Left ventricle myocardium inferior (tissue), 1 donor: ENCODE data around the gene MARK2. TPM values are rescaled to one million over a fixed set of nuclear protein-coding genes. Genes with fewer than 3 reads are reported as not detected.

Experiments
- DNase-seq: peaks from one replicate; pipeline ENCODE4 v3.0.0-alpha.2; 2020
- H3K27ac ChIP-seq: fragments of 200-600 bp; replicated peaks from 2 replicates; pipeline ENCODE4 v1.8.0; 2021
- H3K27me3 ChIP-seq: fragments of 200-600 bp; 2 replicates; pipeline ENCODE4 v1.8.0; 2021; ENCODE audit warnings: low read depth
- H3K36me3 ChIP-seq: fragments of 200-600 bp; 2 replicates; pipeline ENCODE4 v1.8.0; 2021
- H3K4me1 ChIP-seq: fragments of 200-600 bp; 2 replicates; pipeline ENCODE4 v1.8.0; 2021
- H3K4me3 ChIP-seq: fragments of 200-600 bp; 2 replicates; pipeline ENCODE4 v1.8.0; 2021; ENCODE audit warnings: mild to moderate bottlenecking, moderate library complexity
- H3K9me3 ChIP-seq: fragments of 200-600 bp; replicated peaks from 2 replicates; pipeline ENCODE4 v1.8.0; 2021
- CTCF ChIP-seq: fragments of 200-600 bp; IDR thresholded peaks from 2 replicates; pipeline ENCODE4 v1.8.0; 2021; ENCODE audit warnings: antibody characterized with exemption, mild to moderate bottlenecking, borderline replicate concordance
- intact Hi-C: fragments of 100-400 bp; cut with micrococcal nuclease; formaldehyde crosslinking; loops from one replicate; pipeline ENCODE4 v1.11.0; 2022
- total RNA-seq: library from RNA; stranded (reverse); fragmentation: NEBNext Ultra II Directional; extraction: Animal tissue kit (Norgen Biotek cat#: 25700); gene quantifications from one replicate; pipeline ENCODE4 v1.2.1, GENCODE V29; 2021
- donor health status: DM: no; HTN: yes; CAD: no; lungs with severe emphysema.

MARK2 gene
- total RNA-seq, 1 donor from 2014 or later, result 36.6 TPM

GRCh38 chr11:63916837-63917691, 78.2 kb downstream of the MARK2 start, which contains the start of gene RCOR2:
Gene RCOR2, minus strand, starts transcription at chr11:63917164. Its CDS starts 708 bp downstream, at chr11:63916456.
- TF ChIP-seq CTCF, result no peak
- intact Hi-C loops, result no loop called here
- H3K36me3 ChIP-seq, result no peaks in the 10 kb centered on the region
- H3K27me3 ChIP-seq, result no peaks in the 10 kb centered on the region
- peak; percentile 87 for DNase-seq
- peaks cover 2% of the 10 kb centered on the region for H3K9me3 ChIP-seq
- peak within 1 kb of the TSS; percentile 99 for H3K27ac ChIP-seq
- peaks cover 60% of the 10 kb centered on the region for H3K4me1 ChIP-seq
- H3K4me3 ChIP-seq, result peak within 1 kb of the TSS; percentile 67

GRCh38 chr11:63917692-63918506, 79.0 kb downstream of the MARK2 start:
- Histone ChIP-seq H3K27me3 (no peaks in the 10 kb centered on the region), H3K4me3 (peak overlapping the region; percentile 67), H3K9me3 (peaks cover 2% of the 10 kb centered on the region), H3K27ac (peak overlapping the region; percentile 99), H3K4me1 (peaks cover 60% of the 10 kb centered on the region), H3K36me3 (no peaks in the 10 kb centered on the region)
- peak; percentile 84 for DNase-seq
- intact Hi-C loops, result no loop called here
- TF ChIP-seq CTCF, result no peak

GRCh38 chr11:63918507-63919191, 79.7 kb downstream of the MARK2 start:
- intact Hi-C loops, result no loop called here
- DNase-seq, result no peak
- Histone ChIP-seq H3K9me3 (peaks cover 2% of the 10 kb centered on the region), H3K4me1 (peaks cover 60% of the 10 kb centered on the region), H3K36me3 (no peaks in the 10 kb centered on the region), H3K27me3 (no peaks in the 10 kb centered on the region), H3K4me3 (peak overlapping the region; percentile 67), H3K27ac (peak overlapping the region; percentile 99)
- TF ChIP-seq CTCF, result no peak

GRCh38 chr11:63919267-63920125, 80.6 kb downstream of the MARK2 start:
- Histone ChIP-seq H3K36me3 (no peaks in the 10 kb centered on the region), H3K27ac (peak overlapping the region; percentile 99), H3K4me3 (peak overlapping the region; percentile 67), H3K27me3 (no peaks in the 10 kb centered on the region), H3K9me3 (peaks cover 2% of the 10 kb centered on the region), H3K4me1 (peaks cover 60% of the 10 kb centered on the region)
- no peak for TF ChIP-seq CTCF
- intact Hi-C loops, result no loop called here
- peak; percentile 76 for DNase-seq
